Neural crest cell (in vitro differentiated cells): Measurements from ENCODE around the gene RFPL2. TPM values are rescaled to one million over a fixed set of nuclear protein-coding genes. Genes with fewer than 3 reads are reported as not detected.
"Not testable (repeated sequence)": the region's sequence is repeated elsewhere in the genome, so short reads cannot be mapped to it uniquely, and the experiment has no call there.

Experiments
- DNase-seq: peaks from one replicate; pipeline ENCODE4 v3.0.0; 2021; ENCODE audit warnings: low read depth, mixed read lengths, low spot score
- H3K27ac Mint-ChIP-seq: one replicate; pipeline ENCODE4 v1.8.0; 2021; ENCODE audit warnings: mild to moderate bottlenecking, mixed read lengths; ENCODE audit not compliant: unreplicated experiment
- H3K27me3 Mint-ChIP-seq: 2 replicates; pipeline ENCODE4 v1.8.0; 2021; ENCODE audit warnings: low read depth, mild to moderate bottlenecking, mixed read lengths
- H3K36me3 Mint-ChIP-seq: 2 replicates; pipeline ENCODE4 v1.8.0; 2021; ENCODE audit warnings: low read depth, mild to moderate bottlenecking, mixed read lengths
- H3K4me1 Mint-ChIP-seq: 2 replicates; pipeline ENCODE4 v1.8.0; 2021; ENCODE audit warnings: mixed read lengths
- H3K4me3 Mint-ChIP-seq: one replicate; pipeline ENCODE4 v1.8.0; 2021; ENCODE audit warnings: mild to moderate bottlenecking, mixed read lengths
- H3K9me3 Mint-ChIP-seq: 2 replicates; pipeline ENCODE4 v1.8.0; 2021; ENCODE audit warnings: mixed read lengths
- total RNA-seq: library from RNA; stranded (reverse); gene quantifications from 2 replicates; pipeline ENCODE4 v1.2.1, GENCODE V29; 2021
- TF ChIP-seq, protein P1 (sequence below): fragments of 200-600 bp; sonication (generic); conservative IDR thresholded peaks from 2 replicates; pipeline ENCODE4 v1.5.0; 2021; ENCODE audit warnings: antibody characterized with exemption, mild to moderate bottlenecking

Gene RFPL2
- total RNA-seq, 1 donor from 2014 or later, result 0.21 TPM

DNA sequence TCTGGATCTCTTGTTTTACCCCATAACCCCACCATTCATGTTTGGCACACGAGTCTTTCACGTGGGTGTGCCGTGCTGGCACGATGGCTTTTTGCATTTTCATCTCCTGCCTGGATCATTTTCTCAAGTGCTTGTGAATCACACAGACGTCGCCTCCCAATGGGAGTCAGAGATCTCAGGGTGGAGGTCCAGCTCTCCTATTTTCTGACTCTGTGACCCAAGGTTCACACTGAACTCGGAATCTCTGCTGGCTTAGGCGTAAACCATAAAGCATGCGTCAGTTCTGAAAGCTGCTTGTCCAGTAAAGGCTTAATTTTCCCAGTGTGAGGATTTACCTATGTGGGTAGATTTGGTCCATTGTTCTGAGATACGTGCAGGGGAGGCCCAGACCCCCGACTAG, 29.8 kb downstream of the RFPL2 start:
- H3K9me3 Mint-ChIP-seq, result no peaks in the 10 kb centered on the region
- H3K27ac Mint-ChIP-seq, result no peak overlapping the region
- TF ChIP-seq, protein P1, sequence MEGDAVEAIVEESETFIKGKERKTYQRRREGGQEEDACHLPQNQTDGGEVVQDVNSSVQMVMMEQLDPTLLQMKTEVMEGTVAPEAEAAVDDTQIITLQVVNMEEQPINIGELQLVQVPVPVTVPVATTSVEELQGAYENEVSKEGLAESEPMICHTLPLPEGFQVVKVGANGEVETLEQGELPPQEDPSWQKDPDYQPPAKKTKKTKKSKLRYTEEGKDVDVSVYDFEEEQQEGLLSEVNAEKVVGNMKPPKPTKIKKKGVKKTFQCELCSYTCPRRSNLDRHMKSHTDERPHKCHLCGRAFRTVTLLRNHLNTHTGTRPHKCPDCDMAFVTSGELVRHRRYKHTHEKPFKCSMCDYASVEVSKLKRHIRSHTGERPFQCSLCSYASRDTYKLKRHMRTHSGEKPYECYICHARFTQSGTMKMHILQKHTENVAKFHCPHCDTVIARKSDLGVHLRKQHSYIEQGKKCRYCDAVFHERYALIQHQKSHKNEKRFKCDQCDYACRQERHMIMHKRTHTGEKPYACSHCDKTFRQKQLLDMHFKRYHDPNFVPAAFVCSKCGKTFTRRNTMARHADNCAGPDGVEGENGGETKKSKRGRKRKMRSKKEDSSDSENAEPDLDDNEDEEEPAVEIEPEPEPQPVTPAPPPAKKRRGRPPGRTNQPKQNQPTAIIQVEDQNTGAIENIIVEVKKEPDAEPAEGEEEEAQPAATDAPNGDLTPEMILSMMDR, result no peak
- H3K36me3 Mint-ChIP-seq, result no peaks in the 10 kb centered on the region
- no peak for DNase-seq
- H3K4me1 Mint-ChIP-seq, result no peaks in the 10 kb centered on the region
- no peak overlapping the region for H3K4me3 Mint-ChIP-seq
- peaks cover 54% of the 10 kb centered on the region for H3K27me3 Mint-ChIP-seq

DNA sequence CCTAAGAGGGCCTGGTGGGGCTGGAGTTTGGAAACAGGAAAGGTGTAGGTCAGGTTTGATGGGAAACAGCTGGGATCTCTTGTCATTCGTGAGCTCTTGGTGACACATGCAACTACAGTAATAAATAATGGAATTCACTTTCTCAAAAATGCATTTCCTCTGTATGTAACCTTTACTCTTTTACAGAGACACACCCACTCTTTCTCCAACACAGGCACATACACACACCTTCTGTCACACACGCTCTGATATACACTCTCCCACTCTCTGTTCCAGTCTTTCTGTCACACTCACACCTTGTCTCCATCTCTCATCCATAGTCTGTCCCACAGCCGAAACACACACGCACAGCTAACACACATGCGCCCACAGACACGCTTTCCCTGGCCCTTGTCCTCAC, 39.2 kb downstream of the RFPL2 start:
- peaks cover 5% of the 10 kb centered on the region for H3K4me1 Mint-ChIP-seq
- no peak overlapping the region for H3K4me3 Mint-ChIP-seq
- DNase-seq, result no peak
- H3K36me3 Mint-ChIP-seq, result no peaks in the 10 kb centered on the region
- no peak overlapping the region for H3K27ac Mint-ChIP-seq
- no peaks in the 10 kb centered on the region for H3K9me3 Mint-ChIP-seq
- H3K27me3 Mint-ChIP-seq, result peaks cover 27% of the 10 kb centered on the region
- TF ChIP-seq, protein P1, result no peak

DNA sequence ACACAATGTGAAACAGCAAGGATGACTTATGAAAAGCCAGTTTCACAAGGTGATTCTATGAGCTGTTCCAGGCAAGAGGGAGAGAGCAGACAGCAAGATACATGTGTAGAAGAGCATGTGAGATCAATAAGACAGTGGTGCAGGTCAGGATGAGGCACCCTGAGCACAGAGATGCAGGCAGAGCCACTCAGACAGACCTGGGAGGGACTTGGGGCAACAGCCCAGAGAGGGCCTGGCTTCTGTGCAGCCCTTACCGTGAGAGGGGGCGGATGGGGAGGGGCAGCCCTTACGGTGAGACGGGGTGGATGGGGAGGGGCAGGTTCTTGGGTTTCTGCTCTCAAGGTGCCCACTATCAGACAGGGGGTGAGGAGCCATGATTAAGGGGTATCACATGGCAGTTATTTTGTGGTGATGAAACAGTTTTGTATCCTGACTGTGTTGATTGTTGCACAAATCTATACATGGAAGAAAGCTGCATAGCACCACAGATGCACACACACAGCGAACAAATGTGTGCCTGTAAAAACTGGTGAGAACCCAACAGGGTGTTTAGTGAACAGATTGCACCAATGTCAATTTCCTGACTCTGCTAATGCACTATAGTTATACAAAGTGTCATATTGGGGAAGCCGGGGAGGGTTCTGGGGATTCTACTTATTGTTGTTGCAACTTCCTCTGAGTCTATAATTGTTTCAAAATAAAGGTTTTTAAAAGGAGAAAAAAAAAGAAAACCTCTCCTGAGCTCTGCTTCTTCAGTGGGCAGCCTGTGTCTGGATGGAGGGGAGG, 40.6 kb downstream of the RFPL2 start:
- Mint-ChIP-seq H3K9me3 (no peaks in the 10 kb centered on the region), H3K4me3 (no peak overlapping the region), H3K27ac (no peak overlapping the region), H3K36me3 (no peaks in the 10 kb centered on the region), H3K4me1 (peaks cover 5% of the 10 kb centered on the region), H3K27me3 (peaks cover 27% of the 10 kb centered on the region)
- TF ChIP-seq, protein P1, result no peak
- DNase-seq, result no peak

DNA sequence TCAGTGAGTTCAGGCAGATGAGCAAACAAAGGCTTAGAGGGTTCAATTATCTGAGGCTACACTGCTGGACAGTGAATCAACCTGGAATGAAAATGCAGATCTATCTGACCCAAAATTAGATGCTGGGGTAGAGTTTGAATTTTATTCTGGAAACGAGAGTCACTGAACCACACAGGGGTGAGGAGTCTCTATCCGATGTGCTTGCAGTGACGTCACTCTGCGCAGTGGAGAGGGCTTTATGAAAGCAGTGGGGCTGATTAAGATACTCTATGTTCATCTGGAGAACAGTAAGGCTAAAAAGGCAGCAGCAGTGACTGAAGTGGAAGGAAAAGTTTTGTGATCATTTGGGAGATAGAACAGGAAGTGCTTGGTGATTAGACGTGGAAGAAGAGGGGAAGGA, 44.5 kb downstream of the RFPL2 start:
- H3K36me3 Mint-ChIP-seq, H3K27ac Mint-ChIP-seq, H3K4me3 Mint-ChIP-seq, H3K4me1 Mint-ChIP-seq, H3K9me3 Mint-ChIP-seq, DNase-seq: not testable (repeated sequence)
- H3K27me3 Mint-ChIP-seq, result peaks cover 28% of the 10 kb centered on the region

DNA sequence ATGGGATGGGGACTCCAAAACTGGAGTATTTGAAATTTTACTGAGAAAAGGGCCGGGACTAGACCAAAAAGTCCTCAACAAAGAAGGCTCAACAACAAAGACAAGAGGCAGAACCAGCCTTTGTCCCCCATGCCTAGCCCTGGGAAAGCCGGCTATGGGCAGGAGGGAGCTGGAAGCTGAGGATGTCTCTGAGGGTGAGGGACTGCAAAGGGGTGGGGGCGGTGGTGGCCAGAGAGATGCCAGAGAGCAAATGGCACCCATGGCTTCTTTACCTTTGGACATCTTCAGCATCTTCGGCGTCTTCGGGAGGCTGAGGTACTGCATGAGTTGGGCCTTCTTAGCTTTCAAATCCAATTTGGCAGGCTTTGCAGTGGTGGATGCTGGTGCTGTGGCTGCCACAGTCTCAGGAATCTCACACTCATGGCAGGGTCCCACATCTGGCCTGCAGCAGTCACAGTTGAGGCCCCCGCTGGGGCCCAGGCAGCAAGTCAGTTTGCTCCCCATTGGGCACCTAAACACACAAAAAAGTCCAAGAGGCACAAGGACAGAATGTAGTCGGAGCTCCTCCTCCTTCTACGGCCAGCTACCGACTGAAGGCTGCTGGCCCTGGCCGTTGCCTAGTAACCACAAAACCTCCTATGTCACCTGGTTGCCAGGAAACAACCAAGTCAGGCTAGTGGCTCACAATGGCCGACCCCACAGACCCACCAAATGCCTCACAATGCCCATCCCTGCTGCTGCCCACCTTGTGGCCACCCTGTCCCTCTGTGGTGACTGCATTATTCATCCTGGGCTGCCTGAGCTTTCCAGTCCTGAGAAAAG, 46.0 kb downstream of the RFPL2 start, which contains the start of gene C22orf42:
C22orf42 (minus strand) TSS at position 592 of the 822 bp plus-strand sequence; CDS start at position 504, 88 bp downstream.
- TF ChIP-seq, protein P1, result no peak
- no peak within 1 kb of the TSS for H3K4me3 Mint-ChIP-seq
- H3K4me1 Mint-ChIP-seq, result peaks cover 5% of the 10 kb centered on the region
- no peak within 1 kb of the TSS for H3K27ac Mint-ChIP-seq
- peaks cover 31% of the 10 kb centered on the region for H3K27me3 Mint-ChIP-seq
- H3K36me3 Mint-ChIP-seq, result no peaks in the 10 kb centered on the region
- H3K9me3 Mint-ChIP-seq, result no peaks in the 10 kb centered on the region
- no peak for DNase-seq

DNA sequence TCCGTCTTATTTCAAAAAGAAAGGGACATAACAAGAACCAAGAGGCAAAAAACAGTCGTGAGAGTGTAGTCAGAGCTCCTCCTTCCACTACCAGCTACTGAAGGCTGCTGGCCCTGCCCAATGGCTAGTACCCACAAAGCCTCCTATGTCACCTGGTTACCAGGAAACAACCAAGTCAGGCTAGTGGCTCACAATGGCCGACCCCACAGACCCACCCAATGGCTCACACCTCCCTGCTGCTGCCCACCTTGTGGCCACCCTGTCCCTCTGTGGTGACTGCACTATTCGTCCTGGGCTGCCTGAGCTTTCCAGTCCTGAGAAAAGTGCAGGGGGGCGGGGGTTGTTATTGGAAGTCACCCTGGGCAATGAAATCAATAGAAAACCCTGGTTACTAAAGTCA, 47.2 kb downstream of the RFPL2 start:
- not testable (repeated sequence) for H3K36me3 Mint-ChIP-seq, H3K4me1 Mint-ChIP-seq, H3K4me3 Mint-ChIP-seq, H3K9me3 Mint-ChIP-seq, DNase-seq, H3K27ac Mint-ChIP-seq
- peaks cover 24% of the 10 kb centered on the region for H3K27me3 Mint-ChIP-seq

DNA sequence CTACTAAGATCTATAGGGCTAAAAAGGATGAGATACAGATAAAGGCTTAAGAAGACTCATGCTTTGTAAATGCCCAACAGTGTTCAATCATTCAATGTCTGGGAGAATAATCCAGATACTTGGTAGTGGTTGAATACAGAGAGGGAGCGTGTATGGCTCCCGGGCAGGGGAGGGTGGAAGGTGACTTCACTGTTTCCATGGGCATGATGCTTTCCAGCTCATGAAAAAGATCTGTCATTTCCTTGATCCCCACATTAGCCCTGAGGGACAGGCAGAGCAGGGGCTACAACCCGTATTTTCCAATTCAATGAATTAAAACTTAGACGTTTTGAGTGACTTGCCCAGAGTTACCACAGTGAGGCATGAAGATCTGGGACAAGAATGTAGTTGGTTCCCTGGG, 50.1 kb downstream of the RFPL2 start:
- not testable (repeated sequence) for H3K27ac Mint-ChIP-seq, H3K36me3 Mint-ChIP-seq, H3K4me3 Mint-ChIP-seq, H3K4me1 Mint-ChIP-seq, H3K9me3 Mint-ChIP-seq, DNase-seq
- H3K27me3 Mint-ChIP-seq, result peaks cover 19% of the 10 kb centered on the region

DNA sequence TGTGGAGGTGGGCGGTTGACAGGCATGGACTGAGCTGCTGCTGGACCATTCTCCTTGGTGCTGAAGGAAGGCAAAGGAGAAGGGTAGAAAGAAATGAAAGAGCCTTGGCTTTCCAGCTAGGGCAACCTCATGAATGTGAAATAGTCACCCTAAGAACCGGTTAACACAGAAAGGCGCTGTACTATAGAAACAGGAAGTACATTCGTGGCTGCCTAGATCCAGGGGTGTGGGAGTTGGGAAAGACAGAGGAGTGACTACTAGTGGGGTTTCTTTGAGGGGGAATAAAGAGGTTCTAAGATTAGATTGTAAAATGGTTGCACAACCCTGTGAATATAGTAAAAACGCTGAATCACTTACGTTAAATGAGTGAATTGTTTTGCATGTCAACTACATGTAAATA, 53.2 kb downstream of the RFPL2 start:
- not testable (repeated sequence) for H3K4me3 Mint-ChIP-seq, H3K27ac Mint-ChIP-seq, H3K36me3 Mint-ChIP-seq, H3K4me1 Mint-ChIP-seq, H3K9me3 Mint-ChIP-seq, DNase-seq
- peaks cover 11% of the 10 kb centered on the region for H3K27me3 Mint-ChIP-seq

DNA sequence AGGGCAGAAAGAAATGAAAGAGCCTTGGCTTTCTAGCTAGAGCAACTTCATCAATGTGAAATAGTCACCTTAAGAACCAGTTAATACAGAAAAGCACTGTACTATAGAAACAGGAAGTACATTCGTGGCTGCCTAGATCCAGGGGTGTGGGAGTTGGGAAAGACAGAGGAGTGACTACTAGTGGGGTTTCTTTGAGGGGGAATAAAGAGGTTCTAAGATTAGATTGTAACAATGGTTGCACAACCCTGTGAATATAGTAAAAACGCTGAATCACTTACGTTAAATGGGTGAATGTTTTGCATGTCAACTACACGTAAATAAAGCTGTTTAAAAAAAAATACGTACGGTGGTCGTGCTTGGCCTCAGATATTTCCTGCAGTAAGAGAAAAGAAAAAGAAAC, 54.2 kb downstream of the RFPL2 start:
- not testable (repeated sequence) for H3K27ac Mint-ChIP-seq, H3K4me3 Mint-ChIP-seq, DNase-seq, H3K9me3 Mint-ChIP-seq, H3K36me3 Mint-ChIP-seq, H3K4me1 Mint-ChIP-seq, H3K27me3 Mint-ChIP-seq
